Measurements from ENCODE around the gene GRSF1. TPM values are rescaled to one million over a fixed set of nuclear protein-coding genes. Genes with fewer than 3 reads are reported as not detected.
"Not testable (repeated sequence)": the region's sequence is repeated elsewhere in the genome, so short reads cannot be mapped to it uniquely, and the experiment has no call there.

Gene GRSF1
- total RNA-seq, 2 donors from 2014 or later = 107 to 132 TPM

- ATAC-seq (replicated peaks in 1 of 2) = no peak
- H3K4me1 Mint-ChIP-seq (ENCODE audit: low read depth) = no peaks in the 10 kb centered on the region
- no peak overlapping the region for H3K4me3 Mint-ChIP-seq
- peaks cover 0 to 3% of the 10 kb centered on the region in 2 donors for H3K36me3 Mint-ChIP-seq (ENCODE audit: insufficient read depth in 2 of 2)
- H3K27me3 Mint-ChIP-seq (ENCODE audit: low read depth) = no peaks in the 10 kb centered on the region
- no peak overlapping the region for H3K27ac Mint-ChIP-seq
- no peak for DNase-seq
- no peaks in the 10 kb centered on the region for H3K9me3 Mint-ChIP-seq
Observed at GRCh38 chr4:70772929-70773555, 66.6 kb downstream of the GRSF1 start.

DNA sequence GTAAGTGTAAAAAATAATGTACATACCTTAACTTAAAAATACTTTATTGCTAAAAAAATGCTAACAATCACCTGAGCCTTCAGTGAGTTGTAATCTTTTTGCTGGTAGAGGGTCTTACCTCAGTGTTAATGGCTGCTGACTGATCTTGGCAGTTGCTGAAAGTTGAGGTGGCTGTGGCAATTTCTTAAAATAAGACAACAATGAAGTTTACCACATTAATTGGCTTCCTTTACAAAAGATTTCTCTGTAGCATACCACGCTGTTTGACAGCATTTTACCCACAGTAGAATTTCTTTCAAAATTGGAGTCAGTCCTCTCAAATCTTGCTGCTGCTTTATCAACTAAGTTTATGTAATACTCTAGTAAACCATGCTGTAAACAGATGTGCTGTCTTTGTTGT, 70.3 kb downstream of the GRSF1 start:
- not testable (repeated sequence) for H3K9me3 Mint-ChIP-seq; DNase-seq; H3K4me3 Mint-ChIP-seq; H3K27ac Mint-ChIP-seq; ATAC-seq (replicated peaks in 1 of 2); H3K36me3 Mint-ChIP-seq (ENCODE audit: insufficient read depth in 2 of 2); H3K4me1 Mint-ChIP-seq (ENCODE audit: low read depth); H3K27me3 Mint-ChIP-seq (ENCODE audit: low read depth)

DNA sequence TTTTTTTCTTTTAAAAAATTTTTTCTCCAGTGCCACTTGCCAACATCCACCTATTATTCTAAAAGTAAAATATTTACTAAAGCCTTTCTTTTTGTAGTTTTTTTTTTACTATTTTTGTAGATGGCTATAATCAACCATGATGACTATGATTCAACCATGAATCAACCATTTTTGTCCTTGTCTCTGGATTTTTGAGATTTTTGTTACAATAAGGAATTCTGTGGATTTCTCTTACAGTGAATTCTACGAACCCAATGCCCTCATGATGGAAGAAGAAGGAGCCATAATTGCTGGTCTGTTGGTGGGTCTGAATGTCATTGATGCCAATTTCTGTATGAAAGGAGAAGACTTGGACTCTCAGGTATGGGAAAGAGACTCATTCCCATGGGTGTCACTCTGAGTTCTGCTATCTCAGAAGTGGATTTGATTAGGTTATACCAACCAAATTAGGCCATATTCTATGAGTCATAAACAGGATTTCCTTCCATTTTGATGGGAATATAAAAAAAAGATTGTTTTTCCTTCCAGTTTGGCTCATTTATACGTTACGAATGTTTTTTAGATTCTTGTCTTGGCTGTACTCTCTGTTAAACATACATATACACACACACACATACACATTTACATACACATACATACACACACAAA, 71.3 kb downstream of the GRSF1 start:
- Mint-ChIP-seq H3K9me3 (no peaks in the 10 kb centered on the region), H3K27ac (no peak overlapping the region)
- no peak for ATAC-seq (replicated peaks in 1 of 2)

More for the DNA sequence above, 71.3 kb downstream of the GRSF1 start:
- H3K4me3 Mint-ChIP-seq = no peak overlapping the region
- DNase-seq = no peak
- H3K36me3 Mint-ChIP-seq (ENCODE audit: insufficient read depth in 2 of 2) = peaks cover 0 to 3% of the 10 kb centered on the region in 2 donors
- no peaks in the 10 kb centered on the region for H3K4me1 Mint-ChIP-seq (ENCODE audit: low read depth)
- no peaks in the 10 kb centered on the region for H3K27me3 Mint-ChIP-seq (ENCODE audit: low read depth)

Other genes with a start within 250 kb of the GRSF1 start
- gene AMBN, start 247.6 kb downstream of the GRSF1 start, total RNA-seq = not detected
- not detected for gene ENAM, start 211.1 kb downstream of the GRSF1 start, total RNA-seq
- under 1 TPM in 1 of 2 donors, not detected in 1; 0.49 TPM for gene JCHAIN, start 173.4 kb downstream of the GRSF1 start, total RNA-seq
- 10 to 100 TPM; 24.3 to 26.0 TPM for gene UTP3, start 151.4 kb downstream of the GRSF1 start, total RNA-seq
- 10 to 100 TPM; 27.6 to 30.2 TPM for gene RUFY3, start 117.9 kb downstream of the GRSF1 start, total RNA-seq
- gene MOB1B, start 62.5 kb upstream of the GRSF1 start, total RNA-seq = 10 to 100 TPM; 27.6 to 34.3 TPM
- 10 to 100 TPM; 36.6 to 45.4 TPM for gene DCK, start 153.8 kb upstream of the GRSF1 start, total RNA-seq